ENCODE data around the gene ORAI2.

Gene ORAI2

GRCh38 chr7:102416406-102416805, 17.0 kb upstream of the ORAI2 start:
- FAIRE-seq = no peak

- no peak for FAIRE-seq
These were observed 16.3 kb upstream of the ORAI2 start for GRCh38 chr7:102417105-102417504.

- FAIRE-seq = no peak
These were observed 14.8 kb upstream of the ORAI2 start for GRCh38 chr7:102418592-102418991.

- FAIRE-seq = no peak
These were observed 11.6 kb upstream of the ORAI2 start for GRCh38 chr7:102421706-102422240.

- no peak for FAIRE-seq
These were observed 9.2 kb upstream of the ORAI2 start for GRCh38 chr7:102424129-102424551.

GRCh38 chr7:102424787-102425218, 8.6 kb upstream of the ORAI2 start:
- FAIRE-seq = no peak

GRCh38 chr7:102425639-102426267, 7.6 kb upstream of the ORAI2 start:
- FAIRE-seq = no peak

GRCh38 chr7:102426268-102427018, 6.9 kb upstream of the ORAI2 start:
- no peak for FAIRE-seq

- no peak for FAIRE-seq
These were observed 6.4 kb upstream of the ORAI2 start for GRCh38 chr7:102427019-102427405.

- no peak for FAIRE-seq
These were observed 4.1 kb upstream of the ORAI2 start for GRCh38 chr7:102429141-102429899.

- no peak for FAIRE-seq
These were observed 1.6 kb upstream of the ORAI2 start for GRCh38 chr7:102431617-102432298.

- no peak for FAIRE-seq
These were observed 745 bp upstream of the ORAI2 start for GRCh38 chr7:102432442-102433218.

- FAIRE-seq = no peak
These were observed 688 bp downstream of the ORAI2 start for GRCh38 chr7:102434039-102434486.

- FAIRE-seq = no peak
These were observed 2.7 kb downstream of the ORAI2 start for GRCh38 chr7:102436118-102436517.

- FAIRE-seq = no peak
These were observed 6.8 kb downstream of the ORAI2 start for GRCh38 chr7:102439963-102440795.

GRCh38 chr7:102444961-102445673, 11.7 kb downstream of the ORAI2 start:
- FAIRE-seq = no peak

- FAIRE-seq = no peak
These were observed 12.3 kb downstream of the ORAI2 start for GRCh38 chr7:102445674-102446071.

GRCh38 chr7:102446387-102447156, 13.2 kb downstream of the ORAI2 start:
- no peak for FAIRE-seq

- FAIRE-seq = no peak
These were observed 13.9 kb downstream of the ORAI2 start for GRCh38 chr7:102447311-102447710.
